LNCaP clone FGC (cell line): Measurements from ENCODE around the gene CKM.

ENCODE experiments used
- DNase-seq: peaks from one replicate; pipeline ENCODE4 v3.0.0-alpha.2; 2011; ENCODE audit warnings: low read depth
- H3K4me3 ChIP-seq: 2 replicates; pipeline ENCODE4 v1.5.1; 2011; ENCODE audit warnings: mild to moderate bottlenecking, low read depth, low read length, control low read depth
- TF ChIP-seq, protein P1 (sequence below): IDR thresholded peaks from 2 replicates; pipeline ENCODE4 v1.5.1; 2012; ENCODE audit warnings: mild to moderate bottlenecking; ENCODE audit not compliant: control insufficient read depth, insufficient read depth; ENCODE audit errors: extremely low read depth

CKM gene

DNA sequence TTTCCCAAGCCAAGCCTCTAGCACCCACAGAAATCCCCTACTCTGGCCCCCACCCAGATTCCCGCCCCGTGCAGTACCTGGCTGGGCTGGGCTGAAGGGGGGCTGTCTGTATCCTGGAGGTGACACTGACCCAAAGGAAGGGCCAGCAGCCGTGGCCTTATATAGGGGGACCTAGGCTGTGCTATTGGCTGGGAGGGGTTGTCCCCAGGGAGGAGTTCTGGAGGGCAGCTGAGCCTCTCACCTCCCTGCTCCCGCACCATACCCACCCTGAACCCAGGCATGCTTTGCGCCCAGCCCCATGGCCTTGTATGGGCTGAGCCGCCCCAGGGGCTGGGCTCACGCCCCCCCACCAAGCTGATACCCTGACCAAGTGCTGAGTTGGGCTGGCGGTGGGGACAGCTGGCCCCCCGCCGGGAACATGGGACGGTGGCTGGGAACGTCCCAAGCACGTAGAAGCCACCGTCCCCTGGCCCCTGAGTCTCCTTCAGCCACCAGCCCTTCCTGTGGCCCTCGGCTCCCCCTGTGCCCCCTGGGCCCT lies at the start of gene CKM:
Gene CKM, minus strand, starts transcription at position 132 of the 538 bp plus-strand sequence. CDS start 3,162 bp downstream, outside the sequence.
- H3K4me3 ChIP-seq, result no peak within 1 kb of the TSS
- no peak for DNase-seq
- TF ChIP-seq, protein P1, sequence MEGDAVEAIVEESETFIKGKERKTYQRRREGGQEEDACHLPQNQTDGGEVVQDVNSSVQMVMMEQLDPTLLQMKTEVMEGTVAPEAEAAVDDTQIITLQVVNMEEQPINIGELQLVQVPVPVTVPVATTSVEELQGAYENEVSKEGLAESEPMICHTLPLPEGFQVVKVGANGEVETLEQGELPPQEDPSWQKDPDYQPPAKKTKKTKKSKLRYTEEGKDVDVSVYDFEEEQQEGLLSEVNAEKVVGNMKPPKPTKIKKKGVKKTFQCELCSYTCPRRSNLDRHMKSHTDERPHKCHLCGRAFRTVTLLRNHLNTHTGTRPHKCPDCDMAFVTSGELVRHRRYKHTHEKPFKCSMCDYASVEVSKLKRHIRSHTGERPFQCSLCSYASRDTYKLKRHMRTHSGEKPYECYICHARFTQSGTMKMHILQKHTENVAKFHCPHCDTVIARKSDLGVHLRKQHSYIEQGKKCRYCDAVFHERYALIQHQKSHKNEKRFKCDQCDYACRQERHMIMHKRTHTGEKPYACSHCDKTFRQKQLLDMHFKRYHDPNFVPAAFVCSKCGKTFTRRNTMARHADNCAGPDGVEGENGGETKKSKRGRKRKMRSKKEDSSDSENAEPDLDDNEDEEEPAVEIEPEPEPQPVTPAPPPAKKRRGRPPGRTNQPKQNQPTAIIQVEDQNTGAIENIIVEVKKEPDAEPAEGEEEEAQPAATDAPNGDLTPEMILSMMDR, result no peak

DNA sequence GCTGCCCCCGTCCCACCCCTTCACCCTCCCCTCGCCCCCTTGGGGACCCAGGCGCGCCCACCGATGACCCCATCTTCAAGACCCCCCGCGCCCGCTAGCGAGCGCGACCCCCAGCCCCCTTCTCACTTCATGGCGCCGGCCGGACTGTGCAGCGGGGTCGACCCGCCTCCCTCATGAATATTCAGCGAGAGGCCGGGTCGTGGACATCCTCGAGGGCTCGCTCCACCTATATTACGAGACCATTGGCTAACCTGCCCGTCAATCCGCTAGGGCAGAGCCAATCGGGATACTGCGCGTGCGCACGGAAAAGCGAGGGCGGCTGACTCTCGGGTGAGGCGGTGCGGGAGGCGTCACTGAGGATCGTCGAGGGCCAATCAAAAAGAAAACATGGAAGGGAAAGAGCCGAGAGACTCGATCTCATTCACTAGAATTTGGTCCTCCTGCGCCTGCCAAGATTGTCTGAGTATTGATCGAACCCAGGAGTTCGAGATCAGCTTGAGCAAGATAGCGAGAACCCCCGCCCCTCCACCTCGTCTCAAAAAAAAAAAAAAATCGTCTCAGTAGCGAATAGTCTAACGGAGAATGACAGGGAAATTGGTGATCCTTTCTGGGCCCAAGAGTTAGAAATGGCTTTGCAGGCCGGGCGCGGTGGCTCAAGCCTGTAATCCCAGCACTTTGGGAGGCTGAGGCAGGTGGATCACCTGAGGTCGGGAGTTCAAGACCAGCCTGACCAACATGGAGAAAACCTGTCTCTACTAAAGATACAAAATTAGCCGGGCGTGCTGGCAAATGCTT lies 47.9 kb upstream of the CKM start, which contains the start of gene ERCC2:
Gene ERCC2, minus strand, starts transcription at position 164 of the 795 bp plus-strand sequence. Its CDS starts 33 bp downstream, at position 131.
- TF ChIP-seq, protein P1, result no peak
- peak within 1 kb of the TSS; percentile 68 for H3K4me3 ChIP-seq
- DNase-seq, result peak; percentile 85

DNA sequence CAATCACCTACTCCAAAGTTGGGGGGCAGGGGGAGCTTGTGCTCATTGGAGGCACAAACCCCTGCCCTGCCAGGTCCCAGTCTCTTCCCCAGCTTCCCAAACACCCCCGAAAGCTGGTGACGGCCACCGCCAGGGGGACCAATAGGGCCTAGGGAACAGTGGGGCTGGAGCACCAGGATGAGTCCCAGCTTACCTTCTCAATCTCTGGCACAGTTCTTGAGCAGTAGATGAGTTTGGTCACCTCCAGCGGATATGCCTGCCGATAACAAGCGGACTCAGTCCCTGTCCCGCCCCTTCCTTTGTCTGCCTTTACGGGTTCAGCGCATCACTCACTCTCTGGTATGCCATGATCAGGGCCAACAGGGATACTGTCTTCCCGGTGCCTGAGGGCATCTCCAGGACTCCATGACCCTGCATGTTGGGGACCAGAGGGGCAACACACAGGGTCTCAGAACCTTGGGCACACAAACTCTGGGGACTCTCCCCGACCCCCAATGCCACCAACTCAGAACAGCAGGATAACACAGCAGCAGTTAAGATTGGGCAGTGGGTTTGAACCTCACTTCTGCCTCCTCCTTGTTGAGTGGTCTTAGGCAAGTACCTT lies 46.2 kb upstream of the CKM start:
- H3K4me3 ChIP-seq, result no peak overlapping the region
- TF ChIP-seq, protein P1, result no peak
- DNase-seq, result no peak

DNA sequence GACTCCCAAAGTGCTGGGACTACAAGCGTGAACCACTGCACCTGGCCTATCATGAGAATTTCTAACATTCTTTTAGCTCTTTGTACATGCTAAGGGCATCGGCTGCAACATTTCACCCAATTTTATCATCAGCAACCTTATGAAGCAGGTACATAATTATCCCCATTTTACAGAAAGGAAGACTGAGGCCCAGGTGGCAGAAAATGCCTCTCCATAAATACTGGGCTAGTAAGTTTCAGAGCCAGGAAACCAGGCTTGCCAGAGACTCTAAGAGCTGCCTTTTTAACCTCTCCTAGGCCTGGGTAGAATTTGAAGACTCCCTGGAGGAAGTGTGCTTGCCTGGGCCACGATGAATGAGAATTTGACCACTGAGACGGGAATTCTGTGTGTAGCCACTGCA lies 45.5 kb upstream of the CKM start:
- DNase-seq, result no peak
- no peak overlapping the region for H3K4me3 ChIP-seq
- TF ChIP-seq, protein P1, result no peak

DNA sequence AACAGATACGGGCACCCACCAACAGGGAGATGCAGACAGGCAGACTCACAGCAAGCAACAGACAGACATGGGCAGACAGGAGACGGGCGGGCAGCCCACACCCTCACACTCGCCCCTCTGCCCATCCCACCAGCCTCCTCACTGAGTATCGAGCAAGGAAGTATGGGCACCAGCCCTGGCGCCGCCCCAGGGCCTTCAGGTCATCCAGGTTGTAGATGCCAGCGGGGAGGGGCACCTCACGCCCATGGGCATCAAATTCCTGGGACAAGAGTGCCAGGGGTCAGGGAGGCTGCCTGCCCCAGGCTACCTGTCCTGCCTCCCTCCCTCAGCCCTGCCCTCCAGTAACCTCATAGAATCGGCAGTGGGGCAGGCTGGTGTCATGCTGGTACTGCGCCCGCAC lies 42.0 kb upstream of the CKM start:
- TF ChIP-seq, protein P1, result no peak
- DNase-seq, result no peak

DNA sequence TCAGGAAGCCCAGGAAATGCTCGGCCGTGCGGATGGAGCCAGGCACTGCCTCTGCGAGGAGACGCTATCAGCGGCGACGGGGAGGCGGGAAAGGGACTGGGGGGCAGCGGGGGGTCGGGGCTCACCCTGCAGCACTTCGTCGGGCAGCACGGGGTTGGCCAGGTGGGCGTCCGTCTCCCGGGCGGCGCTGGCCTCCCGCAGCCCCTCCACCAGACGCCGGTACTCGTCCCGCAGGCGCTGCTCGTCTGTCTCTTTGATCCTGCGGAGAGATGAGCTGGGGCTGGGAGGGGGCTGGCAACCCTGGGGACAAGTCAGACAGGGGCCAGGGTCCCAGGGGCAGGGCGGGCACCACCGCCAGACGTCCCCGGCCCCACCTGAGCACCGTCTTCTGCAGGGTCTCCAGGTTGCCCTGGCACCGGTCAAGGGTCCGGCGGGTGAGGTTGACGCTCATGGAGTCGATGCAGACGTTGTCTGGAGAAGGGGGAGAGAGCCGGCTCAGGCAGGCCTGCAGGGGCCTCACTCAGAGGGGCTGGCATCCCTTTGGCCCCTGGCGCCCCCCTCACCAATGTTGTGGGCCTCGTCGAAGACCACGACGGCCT lies 41.3 kb upstream of the CKM start:
- DNase-seq, result no peak
- TF ChIP-seq, protein P1, result no peak
- H3K4me3 ChIP-seq, result no peak overlapping the region

More for the DNA sequence above, 42.0 kb upstream of the CKM start:
- H3K4me3 ChIP-seq, result no peak overlapping the region
